H1 (cell line): ENCODE data around the gene THUMPD2. TPM values are rescaled to one million over a fixed set of nuclear protein-coding genes. Genes with fewer than 3 reads are reported as not detected.

Experiments used
- CTCF ChIA-PET: fragments of 300-600 bp; sonication (Branson Sonifier 250); formaldehyde crosslinking; loops from one replicate; lab custom pipeline; 2021; ENCODE audit not compliant: partially characterized antibody; lab: Charles Lee
- POLR2A ChIA-PET: fragments of 300-600 bp; sonication (Branson Sonifier 250); formaldehyde crosslinking; loops from one replicate; lab custom pipeline; 2021; ENCODE audit warnings: inconsistent platforms; ENCODE audit not compliant: partially characterized antibody; lab: Charles Lee
- DNase-seq, 2 experiments: peaks; one replicate each; pipeline versions ENCODE4 v3.0.0 to v3.0.0-alpha.2; 2010 to 2022; ENCODE audit warnings: low spot score in 2 of 2, low read depth in 1 of 2, mixed read lengths in 1 of 2
- FAIRE-seq: peaks from 2 replicates; lab custom pipeline; 2011; peaks lifted over from hg19 to GRCh38; lab: Jason Lieb, UNC
- H2AFZ ChIP-seq: 2 replicates; pipeline ENCODE4 v1.8.1; 2012; ENCODE audit warnings: low read length, inconsistent platforms
- H2AK5ac ChIP-seq: 2 replicates; pipeline ENCODE4 v1.6.1; 2013; ENCODE audit warnings: low read depth, low read length
- H2BK120ac ChIP-seq: replicated peaks from 2 replicates; pipeline ENCODE3; 2013; ENCODE audit warnings: low read depth, low read length, inconsistent platforms
- H2BK12ac ChIP-seq: 2 replicates; pipeline ENCODE4 v1.6.1; 2013; ENCODE audit warnings: low read depth, low read length
- H2BK15ac ChIP-seq: 2 replicates; pipeline ENCODE4 v1.6.1; 2013; ENCODE audit warnings: low read length
- H2BK20ac ChIP-seq: 2 replicates; pipeline ENCODE4 v1.6.1; 2013; ENCODE audit warnings: low read length
- H2BK5ac ChIP-seq: 2 replicates; pipeline ENCODE4 v1.6.1; 2013; ENCODE audit warnings: low read depth, low read length
- H3K14ac ChIP-seq: 2 replicates; pipeline ENCODE4 v1.6.1; 2013; ENCODE audit warnings: inconsistent platforms; ENCODE audit not compliant: insufficient read length
- H3K18ac ChIP-seq: 2 replicates; pipeline ENCODE4 v1.6.1; 2013; ENCODE audit warnings: low read length; ENCODE audit errors: extremely low read depth
- H3K23ac ChIP-seq: 2 replicates; pipeline ENCODE4 v1.6.1; 2013; ENCODE audit warnings: inconsistent platforms; ENCODE audit not compliant: insufficient read length
- H3K23me2 ChIP-seq: 2 replicates; pipeline ENCODE4 v1.6.1; 2013; ENCODE audit warnings: low read depth, low read length
- H3K27ac ChIP-seq: 2 replicates; pipeline ENCODE4 v1.6.1; 2011; ENCODE audit warnings: low read depth, low read length, inconsistent platforms
- H3K27me3 ChIP-seq, 4 experiments: replicated peaks in 1 of 4; 1 replicate in 1 of 4; 2 replicates in 3 of 4; pipeline versions ENCODE4 v1.6.1 to v1.8.1; 2011 to 2013; ENCODE audit warnings: low read length in 3 of 4, mild to moderate bottlenecking in 3 of 4, inconsistent platforms in 2 of 4, mixed read lengths in 2 of 4, moderate library complexity in 1 of 4; ENCODE audit not compliant: control insufficient read depth in 3 of 4, insufficient read depth in 3 of 4; ENCODE audit errors: extremely low read depth in 1 of 4
- H3K36me3 ChIP-seq, 4 experiments: 2 replicates each; pipeline versions ENCODE4 v1.6.1 to v1.8.1; 2011 to 2013; ENCODE audit warnings: mild to moderate bottlenecking in 4 of 4, low read length in 3 of 4, moderate library complexity in 2 of 4, control low read depth in 1 of 4, inconsistent platforms in 1 of 4; ENCODE audit not compliant: insufficient read depth in 4 of 4, control insufficient read depth in 2 of 4
- H3K4ac ChIP-seq: replicated peaks from 2 replicates; pipeline ENCODE3; 2013; ENCODE audit warnings: low read length, low read depth, mixed read lengths, inconsistent platforms; ENCODE audit not compliant: insufficient read length
- H3K4me1 ChIP-seq, 4 experiments: replicated peaks in 1 of 4; 1 replicate in 1 of 4; 2 replicates in 3 of 4; pipeline versions ENCODE4 v1.6.1 to v1.8.1; 2011 to 2013; ENCODE audit warnings: low read length in 3 of 4, inconsistent platforms in 2 of 4, mixed read lengths in 1 of 4; ENCODE audit not compliant: insufficient read depth in 4 of 4, control insufficient read depth in 3 of 4
- H3K4me2 ChIP-seq, 2 experiments: 2 replicates each; pipeline versions ENCODE4 v1.6.1 to v1.8.1; 2011 to 2013; ENCODE audit warnings: low read depth in 2 of 2, low read length in 2 of 2, control low read depth in 1 of 2, inconsistent platforms in 1 of 2, mild to moderate bottlenecking in 1 of 2; ENCODE audit not compliant: insufficient read depth in 1 of 2
- H3K4me3 ChIP-seq, 4 experiments: fragments of 200-600, 300-600 bp in 1 of 4; sonication (generic), shearing (Covaris generic), sonication (Bioruptor Twin) in 1 of 4; 2 replicates each; pipeline versions ENCODE4 v1.5.1 to v1.8.1; 2011 to 2016; ENCODE audit warnings: low read length in 4 of 4, low read depth in 3 of 4, control low read depth in 2 of 4, inconsistent platforms in 2 of 4, mild to moderate bottlenecking in 2 of 4, mixed read lengths in 1 of 4, moderate library complexity in 1 of 4; ENCODE audit not compliant: insufficient read depth in 2 of 4; ENCODE audit errors: extremely low read depth in 1 of 4
- H3K56ac ChIP-seq: replicated peaks from 2 replicates; pipeline ENCODE3; 2013; ENCODE audit warnings: low read depth, mild to moderate bottlenecking, mixed read lengths, low read length, inconsistent platforms; ENCODE audit not compliant: insufficient read length
- H3K79me1 ChIP-seq: 2 replicates; pipeline ENCODE4 v1.6.1; 2013; ENCODE audit warnings: low read depth, low read length, control low read depth
- H3K79me2 ChIP-seq, 2 experiments: 2 replicates each; pipeline versions ENCODE4 v1.6.1 to v1.8.1; 2012 to 2013; ENCODE audit warnings: low read length in 2 of 2, mild to moderate bottlenecking in 2 of 2, inconsistent platforms in 1 of 2; ENCODE audit not compliant: insufficient read depth in 2 of 2, control insufficient read depth in 1 of 2
- H3K9ac ChIP-seq, 4 experiments: replicated peaks in 1 of 4; 1 replicate in 1 of 4; 2 replicates in 3 of 4; pipeline versions ENCODE4 v1.6.1 to v1.8.1; 2011 to 2013; ENCODE audit warnings: low read depth in 3 of 4, low read length in 3 of 4, control low read depth in 2 of 4, mild to moderate bottlenecking in 2 of 4, moderate library complexity in 2 of 4, inconsistent platforms in 1 of 4; ENCODE audit errors: extremely low read depth in 1 of 4
- H3K9me3 ChIP-seq, 2 experiments: 2 replicates each; pipeline versions ENCODE4 v1.6.1 to v1.8.1; 2012 to 2013; ENCODE audit warnings: mild to moderate bottlenecking in 2 of 2, moderate library complexity in 2 of 2, control low read depth in 1 of 2, inconsistent platforms in 1 of 2, low read depth in 1 of 2, low read length in 1 of 2, mixed read lengths in 1 of 2; ENCODE audit not compliant: insufficient read depth in 2 of 2
- H4K20me1 ChIP-seq, 2 experiments: replicated peaks in 1 of 2; 2 replicates each; pipeline versions ENCODE3 to v1.8.1; 2011 to 2013; ENCODE audit warnings: inconsistent platforms in 2 of 2, low read length in 2 of 2, mild to moderate bottlenecking in 1 of 2; ENCODE audit not compliant: insufficient read depth in 2 of 2, control insufficient read depth in 1 of 2
- H4K5ac ChIP-seq: 2 replicates; pipeline ENCODE4 v1.6.1; 2013; ENCODE audit warnings: low read length, low read depth, mixed read lengths, inconsistent platforms; ENCODE audit not compliant: insufficient read length
- H4K8ac ChIP-seq: 2 replicates; pipeline ENCODE4 v1.8.0; 2013; ENCODE audit warnings: mild to moderate bottlenecking, moderate library complexity, low read length, inconsistent platforms; ENCODE audit not compliant: insufficient read depth; ENCODE audit errors: extremely low read depth
- H4K91ac ChIP-seq: replicated peaks from 2 replicates; pipeline ENCODE3; 2013; ENCODE audit warnings: low read length, mixed read lengths, inconsistent platforms; ENCODE audit not compliant: insufficient read length
- CEBPB ChIP-seq: IDR thresholded peaks from 2 replicates; pipeline ENCODE4 v1.6.1; 2012; ENCODE audit warnings: low read depth, low read length
- CHD2 ChIP-seq: IDR thresholded peaks from 2 replicates; pipeline ENCODE4 v1.6.1; 2012; ENCODE audit warnings: low read length, improper control_type of control experiment
- HDAC2 ChIP-seq, 2 experiments: fragments of 300-600 bp in 1 of 2; sonication (generic) in 1 of 2; IDR thresholded peaks; 2 replicates each; pipeline ENCODE4 v1.6.1; 2011 to 2012; ENCODE audit warnings: low read depth in 2 of 2, low read length in 2 of 2, mild to moderate bottlenecking in 2 of 2, moderate library complexity in 2 of 2, borderline replicate concordance in 1 of 2, inconsistent platforms in 1 of 2
- KDM5A ChIP-seq: fragments of 200-600 bp; IDR thresholded peaks from 2 replicates; pipeline ENCODE4 v1.7.1; 2012; ENCODE audit warnings: mild to moderate bottlenecking, low read length, inconsistent platforms, mixed read lengths
- NRF1 ChIP-seq: IDR thresholded peaks from 2 replicates; pipeline ENCODE4 v1.6.1; 2011; ENCODE audit warnings: mild to moderate bottlenecking, low read depth, low read length, improper control_type of control experiment
- RAD21 ChIP-seq, 2 experiments: IDR thresholded peaks in 1 of 2; conservative IDR thresholded peaks in 1 of 2; 2 replicates each; pipeline ENCODE4 v1.6.1; 2011; ENCODE audit warnings: low read depth in 2 of 2, low read length in 2 of 2, improper control_type of control experiment in 1 of 2, inconsistent platforms in 1 of 2, mild to moderate bottlenecking in 1 of 2, moderate library complexity in 1 of 2
- SAP30 ChIP-seq: fragments of 300-600 bp; sonication (generic); IDR thresholded peaks from 2 replicates; pipeline ENCODE4 v1.7.1; 2012; ENCODE audit warnings: low read length, moderate library complexity, mild to moderate bottlenecking, inconsistent platforms; ENCODE audit not compliant: insufficient read depth, insufficient replicate concordance
- SIRT6 ChIP-seq: IDR thresholded peaks from one replicate; pipeline ENCODE4 v1.7.1; 2012; ENCODE audit warnings: low read length, inconsistent platforms
- SRF ChIP-seq: IDR thresholded peaks from 2 replicates; pipeline ENCODE4 v1.6.1; 2011; ENCODE audit warnings: mild to moderate bottlenecking, low read depth, low read length, moderate library complexity
- WGBS, 2 experiments: shearing (Covaris generic) in 1 of 2; methylation state at CpG; one replicate each; pipeline versions ENCODE4 v1.1.6 to v1.1.7; 2013 to 2015; ENCODE audit warnings: low lambda C conversion rate in 2 of 2, mixed read lengths in 2 of 2, inconsistent platforms in 1 of 2, low coverage in 1 of 2, missing lambda C conversion rate in 1 of 2; ENCODE audit not compliant: insufficient replicate concordance in 2 of 2, insufficient coverage in 1 of 2, insufficient read length in 1 of 2; ENCODE audit errors: extremely low coverage in 1 of 2, missing lambda C conversion rate in 1 of 2; 5-methylcytosine and 5-hydroxymethylcytosine counted together
- polyA plus RNA-seq, 7 experiments: library from polyadenylated mRNA; depleted of rRNA in 3 of 7; stranded (reverse) in 5 of 7; unstranded in 2 of 7; fragments of >200 nt in 5 of 7; fragments of 200-250 nt in 2 of 7; gene quantifications; 1 replicate in 5 of 7; 2 replicates in 1 of 7; 4 replicates in 1 of 7; pipeline versions ENCODE4 v1.2.1 to v1.2.3, GENCODE V29; 2011 to 2013; ENCODE audit warnings: missing spikeins in 2 of 7, mixed read lengths in 2 of 7
- total RNA-seq: library from RNA; stranded (reverse); fragmentation: NEBNext Ultra II Directional; extraction: Animal tissue kit (Norgen Biotek cat#: 25700); gene quantifications from 2 replicates; pipeline ENCODE4 v1.2.1, GENCODE V29; 2021

Gene THUMPD2
- total and polyA plus RNA-seq, 2 of the 8 experiments (the other 6 are each of a cell fraction or from before 2014, with no cell fraction given): 8.6 to 17.0 TPM

GRCh38 chr2:39736640-39737039 is 42.4 kb downstream of the THUMPD2 start:
- peaks cover 5 to 25% (median 17%) of the 10 kb centered on the region in 4 experiments; a peak in 5 of 8 replicates for H3K36me3 ChIP-seq
- H3K4me3 ChIP-seq: no peak overlapping the region
- H2BK120ac ChIP-seq: no peak overlapping the region
- H4K8ac ChIP-seq: no peak overlapping the region
- 86% methylated on average over 6 of the region's 6 CpGs; no CpG with 5 or more reads in 1 of the 2 experiments for WGBS, 2 experiments
- no peak for TF ChIP-seq HDAC2 (IDR thresholded peaks at IDR 0.05; ENCODE audit: borderline replicate concordance in 1 of 2, low read depth in 2 of 2, low read length in 2 of 2)
- TF ChIP-seq CHD2: no peak
- TF ChIP-seq CEBPB: no peak
- TF ChIP-seq SRF: no peak
- no peak for TF ChIP-seq SAP30
- no peak for TF ChIP-seq KDM5A
- no peak for TF ChIP-seq SIRT6
- TF ChIP-seq RAD21 (IDR thresholded peaks at IDR 0.05 in 1 of 2, conservative IDR thresholded peaks at IDR 0.05 in 1 of 2; ENCODE audit: low read depth in 2 of 2, low read length in 2 of 2): no peak
- no peak for TF ChIP-seq NRF1
- TF ChIP-seq, all 59 proteins: peak for 0
- peaks cover 0 to 8% of the 10 kb centered on the region in 2 experiments for H4K20me1 ChIP-seq
- H3K9ac ChIP-seq: no peak overlapping the region
- H3K18ac ChIP-seq: no peak overlapping the region
- CTCF ChIA-PET: interaction anchor here (1.2 kb wide), 1 partner anchor 20 kb away, joined by 3 read pairs; no protein-coding TSS in a partner anchor
- H3K14ac ChIP-seq: no peak overlapping the region
- no peak overlapping the region for H2BK12ac ChIP-seq
- H3K4me1 ChIP-seq: peaks cover 6 to 10% (median 7%) of the 10 kb centered on the region in 4 experiments; a peak in 4 of 7 replicates
- H2BK5ac ChIP-seq: no peak overlapping the region
- no peak overlapping the region for H4K5ac ChIP-seq
- no peaks in the 10 kb centered on the region; the same call in 1 of the 2 replicates for H3K79me1 ChIP-seq
- no peak overlapping the region for H3K27ac ChIP-seq
- H2BK15ac ChIP-seq: no peak overlapping the region
- H3K4ac ChIP-seq: no peak overlapping the region
- H4K91ac ChIP-seq: no peak overlapping the region
- no peak overlapping the region for H3K56ac ChIP-seq
- H3K23me2 ChIP-seq: no peaks in the 10 kb centered on the region
- H3K9me3 ChIP-seq: no peaks in the 10 kb centered on the region
- H3K23ac ChIP-seq: no peak overlapping the region
- H3K79me2 ChIP-seq: peaks cover 0 to 12% of the 10 kb centered on the region in 2 experiments; a peak in 2 of 4 replicates
- no peaks in the 10 kb centered on the region for H3K27me3 ChIP-seq
- FAIRE-seq (no peak), DNase-seq (no peak)
- no peak overlapping the region for H2AFZ ChIP-seq
- H2BK20ac ChIP-seq: no peak overlapping the region
- no peak overlapping the region; a peak in 1 of 4 replicates for H3K4me2 ChIP-seq
- POLR2A ChIA-PET: no interaction called here
- no peak overlapping the region for H2AK5ac ChIP-seq
